WTC11 (cell line): Measurements from ENCODE around the gene CDK2AP2.

Experiments
- ATF1 ChIP-seq: sonication (generic); formaldehyde crosslinking; IDR thresholded peaks from 2 replicates; pipeline ENCODE4 v1.8.1; 2023; ENCODE audit warnings: mild to moderate bottlenecking, moderate library complexity, missing genetic modification reagents
- CREM ChIP-seq: sonication (generic); formaldehyde crosslinking; IDR thresholded peaks from 2 replicates; pipeline ENCODE4 v1.8.1; 2022; ENCODE audit warnings: mild to moderate bottlenecking, missing genetic modification reagents, moderate library complexity
- ESRRA ChIP-seq: sonication (generic); formaldehyde crosslinking; IDR thresholded peaks from 2 replicates; pipeline ENCODE4 v1.8.1; 2022; ENCODE audit warnings: mild to moderate bottlenecking, missing genetic modification reagents, borderline replicate concordance
- KAT7 ChIP-seq: sonication (generic); formaldehyde crosslinking; IDR thresholded peaks from 2 replicates; pipeline ENCODE4 v1.8.1; 2023; ENCODE audit warnings: missing genetic modification reagents, mild to moderate bottlenecking, borderline replicate concordance
- NFE2L1 ChIP-seq: sonication (generic); formaldehyde crosslinking; IDR thresholded peaks from 2 replicates; pipeline ENCODE4 v1.8.1; 2023; ENCODE audit warnings: missing genetic modification reagents
- TCF7 ChIP-seq: sonication (generic); formaldehyde crosslinking; IDR thresholded peaks from 2 replicates; pipeline ENCODE4 v1.8.0; 2022; ENCODE audit warnings: mild to moderate bottlenecking, low read depth, missing genetic modification reagents, moderate library complexity
- ZNF121 ChIP-seq: sonication (generic); formaldehyde crosslinking; IDR thresholded peaks from 2 replicates; pipeline ENCODE4 v1.8.0; 2023; ENCODE audit warnings: missing genetic modification reagents
- TF ChIP-seq, protein P1 (sequence below): fragments of 200-600 bp; IDR thresholded peaks from 2 replicates; pipeline ENCODE4 v1.8.0; 2022; ENCODE audit warnings: antibody characterized with exemption
- TF ChIP-seq, protein P2 (sequence below): sonication (generic); formaldehyde crosslinking; IDR thresholded peaks from 2 replicates; pipeline ENCODE4 v1.8.0; 2022; ENCODE audit warnings: mild to moderate bottlenecking, missing genetic modification reagents

DNA sequence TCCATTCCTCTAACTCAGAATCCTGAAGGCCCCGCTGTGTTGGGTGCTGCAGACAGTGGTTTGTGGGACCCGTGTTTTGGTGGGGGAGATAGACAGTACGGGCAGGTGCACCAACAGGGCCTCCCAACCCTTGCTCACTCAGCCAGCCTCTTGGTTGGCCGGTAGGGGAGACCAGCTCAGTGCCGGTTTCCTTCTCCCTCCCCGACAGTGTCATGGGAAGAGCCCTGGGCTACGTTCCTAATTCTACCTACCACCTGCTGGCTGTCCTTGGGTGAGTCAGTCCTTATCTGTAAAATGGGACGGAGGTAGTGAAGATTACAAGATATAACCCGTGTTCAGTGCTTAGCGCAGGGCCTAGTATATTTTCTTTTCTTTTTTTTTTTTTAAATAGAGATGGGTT, 44.8 kb downstream of the CDK2AP2 start:
- TF ChIP-seq, protein P1, sequence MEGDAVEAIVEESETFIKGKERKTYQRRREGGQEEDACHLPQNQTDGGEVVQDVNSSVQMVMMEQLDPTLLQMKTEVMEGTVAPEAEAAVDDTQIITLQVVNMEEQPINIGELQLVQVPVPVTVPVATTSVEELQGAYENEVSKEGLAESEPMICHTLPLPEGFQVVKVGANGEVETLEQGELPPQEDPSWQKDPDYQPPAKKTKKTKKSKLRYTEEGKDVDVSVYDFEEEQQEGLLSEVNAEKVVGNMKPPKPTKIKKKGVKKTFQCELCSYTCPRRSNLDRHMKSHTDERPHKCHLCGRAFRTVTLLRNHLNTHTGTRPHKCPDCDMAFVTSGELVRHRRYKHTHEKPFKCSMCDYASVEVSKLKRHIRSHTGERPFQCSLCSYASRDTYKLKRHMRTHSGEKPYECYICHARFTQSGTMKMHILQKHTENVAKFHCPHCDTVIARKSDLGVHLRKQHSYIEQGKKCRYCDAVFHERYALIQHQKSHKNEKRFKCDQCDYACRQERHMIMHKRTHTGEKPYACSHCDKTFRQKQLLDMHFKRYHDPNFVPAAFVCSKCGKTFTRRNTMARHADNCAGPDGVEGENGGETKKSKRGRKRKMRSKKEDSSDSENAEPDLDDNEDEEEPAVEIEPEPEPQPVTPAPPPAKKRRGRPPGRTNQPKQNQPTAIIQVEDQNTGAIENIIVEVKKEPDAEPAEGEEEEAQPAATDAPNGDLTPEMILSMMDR: no peak
- TF ChIP-seq CREM (CRISPR knock-in tag): no peak
- TF ChIP-seq ESRRA (CRISPR knock-in tag): no peak
- no peak for TF ChIP-seq ATF1 (CRISPR knock-in tag)
- TF ChIP-seq, protein P2, sequence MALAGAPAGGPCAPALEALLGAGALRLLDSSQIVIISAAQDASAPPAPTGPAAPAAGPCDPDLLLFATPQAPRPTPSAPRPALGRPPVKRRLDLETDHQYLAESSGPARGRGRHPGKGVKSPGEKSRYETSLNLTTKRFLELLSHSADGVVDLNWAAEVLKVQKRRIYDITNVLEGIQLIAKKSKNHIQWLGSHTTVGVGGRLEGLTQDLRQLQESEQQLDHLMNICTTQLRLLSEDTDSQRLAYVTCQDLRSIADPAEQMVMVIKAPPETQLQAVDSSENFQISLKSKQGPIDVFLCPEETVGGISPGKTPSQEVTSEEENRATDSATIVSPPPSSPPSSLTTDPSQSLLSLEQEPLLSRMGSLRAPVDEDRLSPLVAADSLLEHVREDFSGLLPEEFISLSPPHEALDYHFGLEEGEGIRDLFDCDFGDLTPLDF (CRISPR knock-in tag): no peak
- TF ChIP-seq NFE2L1 (CRISPR knock-in tag): no peak
- no peak for TF ChIP-seq KAT7 (CRISPR knock-in tag)
- TF ChIP-seq ZNF121: no peak
- no peak for TF ChIP-seq TCF7 (CRISPR knock-in tag)
